ENCODE measurements around the gene SSBP3.

The SSBP3 gene

DNA sequence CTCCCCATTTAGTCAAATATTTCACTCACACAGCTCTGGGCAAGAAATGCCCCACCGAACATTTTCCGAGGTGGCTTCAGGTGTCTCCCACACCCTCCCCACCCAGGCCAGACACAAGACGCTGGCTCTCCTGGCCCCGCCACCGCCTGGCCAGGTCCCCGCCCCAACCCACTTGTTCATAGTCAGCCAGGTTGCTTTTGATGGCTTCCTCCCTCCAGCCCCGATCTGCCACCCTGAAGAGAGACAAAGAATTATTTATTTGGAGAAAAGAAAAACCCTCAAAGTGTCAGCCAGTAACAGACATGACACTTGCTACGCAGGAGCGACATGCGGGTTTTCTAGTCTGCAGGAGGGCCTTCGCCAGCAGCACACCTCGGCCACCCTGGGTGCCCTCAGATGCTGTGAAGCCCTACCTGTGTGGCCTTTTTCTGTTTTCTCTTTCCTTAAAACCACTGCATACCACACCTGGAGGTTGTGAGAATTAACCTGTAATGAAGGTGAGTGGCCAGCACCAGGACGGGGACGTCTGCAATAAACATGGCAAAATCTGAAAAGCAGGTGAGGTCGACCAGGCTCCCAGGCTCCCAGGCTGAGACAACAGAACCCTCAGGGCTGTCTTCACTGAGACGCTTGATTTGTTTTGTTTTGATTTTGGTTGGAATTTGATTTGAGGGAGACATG lies 27.2 kb downstream of the SSBP3 start (continued):
- TF ChIP-seq, protein P1, sequence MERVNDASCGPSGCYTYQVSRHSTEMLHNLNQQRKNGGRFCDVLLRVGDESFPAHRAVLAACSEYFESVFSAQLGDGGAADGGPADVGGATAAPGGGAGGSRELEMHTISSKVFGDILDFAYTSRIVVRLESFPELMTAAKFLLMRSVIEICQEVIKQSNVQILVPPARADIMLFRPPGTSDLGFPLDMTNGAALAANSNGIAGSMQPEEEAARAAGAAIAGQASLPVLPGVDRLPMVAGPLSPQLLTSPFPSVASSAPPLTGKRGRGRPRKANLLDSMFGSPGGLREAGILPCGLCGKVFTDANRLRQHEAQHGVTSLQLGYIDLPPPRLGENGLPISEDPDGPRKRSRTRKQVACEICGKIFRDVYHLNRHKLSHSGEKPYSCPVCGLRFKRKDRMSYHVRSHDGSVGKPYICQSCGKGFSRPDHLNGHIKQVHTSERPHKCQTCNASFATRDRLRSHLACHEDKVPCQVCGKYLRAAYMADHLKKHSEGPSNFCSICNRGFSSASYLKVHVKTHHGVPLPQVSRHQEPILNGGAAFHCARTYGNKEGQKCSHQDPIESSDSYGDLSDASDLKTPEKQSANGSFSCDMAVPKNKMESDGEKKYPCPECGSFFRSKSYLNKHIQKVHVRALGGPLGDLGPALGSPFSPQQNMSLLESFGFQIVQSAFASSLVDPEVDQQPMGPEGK (CRISPR knock-in tag; IDR thresholded peaks at IDR 0.05; ENCODE audit: borderline replicate concordance): no peak

DNA sequence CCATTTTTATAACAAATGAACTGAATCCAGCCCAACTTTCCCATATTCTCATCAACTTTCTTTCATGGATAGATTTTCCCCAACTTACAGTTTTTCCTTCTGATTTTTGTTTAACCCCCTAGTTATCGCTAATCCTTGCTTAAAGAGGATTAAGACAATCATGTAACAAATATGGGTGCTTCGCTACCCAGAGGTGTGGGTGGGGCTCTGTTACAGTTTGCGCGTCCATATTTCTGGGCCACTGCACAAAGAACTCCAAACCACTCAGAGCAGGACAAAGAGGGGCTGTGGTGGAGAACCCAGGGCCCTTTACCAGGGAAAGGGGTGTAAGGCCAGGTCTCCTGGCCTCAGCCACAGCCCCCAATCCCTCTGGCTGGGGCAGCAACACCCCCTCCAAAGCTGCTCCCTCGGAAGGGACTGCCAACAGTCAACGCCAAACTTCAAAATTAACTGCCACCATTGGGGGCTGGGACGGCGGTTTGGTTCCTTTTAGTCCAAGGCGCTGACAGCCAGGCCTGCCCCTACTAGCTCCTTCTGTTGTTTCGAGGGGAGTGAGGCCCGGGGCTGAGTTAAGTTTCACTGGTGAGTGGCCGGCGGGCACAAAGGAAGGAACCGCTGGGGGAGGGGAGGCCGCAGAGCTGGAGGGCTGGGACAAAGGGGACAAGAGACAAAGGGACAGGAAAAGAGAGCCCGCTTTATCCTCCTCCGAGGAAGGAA lies 27.9 kb downstream of the SSBP3 start:
- TF ChIP-seq SNAI2 (CRISPR knock-in tag; IDR thresholded peaks at IDR 0.05) (no peak), PPARA (CRISPR knock-in tag; IDR thresholded peaks at IDR 0.05; ENCODE audit: borderline replicate concordance) (no peak), ESRRG (CRISPR knock-in tag; IDR thresholded peaks at IDR 0.05) (no peak), ZNF70 (CRISPR knock-in tag; IDR thresholded peaks at IDR 0.05) (no peak), GLIS3 (CRISPR knock-in tag; IDR thresholded peaks at IDR 0.05) (no peak), ZFP30 (CRISPR knock-in tag; IDR thresholded peaks at IDR 0.05) (no peak), ZNF565 (CRISPR knock-in tag; conservative IDR thresholded peaks at IDR 0.05; ENCODE audit: low read depth) (no peak), ZNF8 (CRISPR knock-in tag; IDR thresholded peaks at IDR 0.05) (no peak), CSDC2 (CRISPR knock-in tag; IDR thresholded peaks at IDR 0.05) (no peak), ISL1 (CRISPR knock-in tag; IDR thresholded peaks at IDR 0.05) (no peak), RARB (CRISPR knock-in tag; IDR thresholded peaks at IDR 0.05) (no peak)
- TF ChIP-seq, protein P2, sequence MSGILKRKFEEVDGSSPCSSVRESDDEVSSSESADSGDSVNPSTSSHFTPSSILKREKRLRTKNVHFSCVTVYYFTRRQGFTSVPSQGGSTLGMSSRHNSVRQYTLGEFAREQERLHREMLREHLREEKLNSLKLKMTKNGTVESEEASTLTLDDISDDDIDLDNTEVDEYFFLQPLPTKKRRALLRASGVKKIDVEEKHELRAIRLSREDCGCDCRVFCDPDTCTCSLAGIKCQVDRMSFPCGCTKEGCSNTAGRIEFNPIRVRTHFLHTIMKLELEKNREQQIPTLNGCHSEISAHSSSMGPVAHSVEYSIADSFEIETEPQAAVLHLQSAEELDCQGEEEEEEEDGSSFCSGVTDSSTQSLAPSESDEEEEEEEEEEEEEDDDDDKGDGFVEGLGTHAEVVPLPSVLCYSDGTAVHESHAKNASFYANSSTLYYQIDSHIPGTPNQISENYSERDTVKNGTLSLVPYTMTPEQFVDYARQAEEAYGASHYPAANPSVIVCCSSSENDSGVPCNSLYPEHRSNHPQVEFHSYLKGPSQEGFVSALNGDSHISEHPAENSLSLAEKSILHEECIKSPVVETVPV (CRISPR knock-in tag; IDR thresholded peaks at IDR 0.05): no peak
- TF ChIP-seq, protein P3, sequence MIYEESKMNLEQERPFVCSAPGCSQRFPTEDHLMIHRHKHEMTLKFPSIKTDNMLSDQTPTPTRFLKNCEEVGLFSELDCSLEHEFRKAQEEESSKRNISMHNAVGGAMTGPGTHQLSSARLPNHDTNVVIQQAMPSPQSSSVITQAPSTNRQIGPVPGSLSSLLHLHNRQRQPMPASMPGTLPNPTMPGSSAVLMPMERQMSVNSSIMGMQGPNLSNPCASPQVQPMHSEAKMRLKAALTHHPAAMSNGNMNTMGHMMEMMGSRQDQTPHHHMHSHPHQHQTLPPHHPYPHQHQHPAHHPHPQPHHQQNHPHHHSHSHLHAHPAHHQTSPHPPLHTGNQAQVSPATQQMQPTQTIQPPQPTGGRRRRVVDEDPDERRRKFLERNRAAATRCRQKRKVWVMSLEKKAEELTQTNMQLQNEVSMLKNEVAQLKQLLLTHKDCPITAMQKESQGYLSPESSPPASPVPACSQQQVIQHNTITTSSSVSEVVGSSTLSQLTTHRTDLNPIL (CRISPR knock-in tag; IDR thresholded peaks at IDR 0.05; ENCODE audit: low read depth): no peak
- TF ChIP-seq, protein P4, sequence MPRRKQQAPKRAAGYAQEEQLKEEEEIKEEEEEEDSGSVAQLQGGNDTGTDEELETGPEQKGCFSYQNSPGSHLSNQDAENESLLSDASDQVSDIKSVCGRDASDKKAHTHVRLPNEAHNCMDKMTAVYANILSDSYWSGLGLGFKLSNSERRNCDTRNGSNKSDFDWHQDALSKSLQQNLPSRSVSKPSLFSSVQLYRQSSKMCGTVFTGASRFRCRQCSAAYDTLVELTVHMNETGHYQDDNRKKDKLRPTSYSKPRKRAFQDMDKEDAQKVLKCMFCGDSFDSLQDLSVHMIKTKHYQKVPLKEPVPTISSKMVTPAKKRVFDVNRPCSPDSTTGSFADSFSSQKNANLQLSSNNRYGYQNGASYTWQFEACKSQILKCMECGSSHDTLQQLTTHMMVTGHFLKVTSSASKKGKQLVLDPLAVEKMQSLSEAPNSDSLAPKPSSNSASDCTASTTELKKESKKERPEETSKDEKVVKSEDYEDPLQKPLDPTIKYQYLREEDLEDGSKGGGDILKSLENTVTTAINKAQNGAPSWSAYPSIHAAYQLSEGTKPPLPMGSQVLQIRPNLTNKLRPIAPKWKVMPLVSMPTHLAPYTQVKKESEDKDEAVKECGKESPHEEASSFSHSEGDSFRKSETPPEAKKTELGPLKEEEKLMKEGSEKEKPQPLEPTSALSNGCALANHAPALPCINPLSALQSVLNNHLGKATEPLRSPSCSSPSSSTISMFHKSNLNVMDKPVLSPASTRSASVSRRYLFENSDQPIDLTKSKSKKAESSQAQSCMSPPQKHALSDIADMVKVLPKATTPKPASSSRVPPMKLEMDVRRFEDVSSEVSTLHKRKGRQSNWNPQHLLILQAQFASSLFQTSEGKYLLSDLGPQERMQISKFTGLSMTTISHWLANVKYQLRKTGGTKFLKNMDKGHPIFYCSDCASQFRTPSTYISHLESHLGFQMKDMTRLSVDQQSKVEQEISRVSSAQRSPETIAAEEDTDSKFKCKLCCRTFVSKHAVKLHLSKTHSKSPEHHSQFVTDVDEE (CRISPR knock-in tag; IDR thresholded peaks at IDR 0.05): no peak
- no peak for ATAC-seq

DNA sequence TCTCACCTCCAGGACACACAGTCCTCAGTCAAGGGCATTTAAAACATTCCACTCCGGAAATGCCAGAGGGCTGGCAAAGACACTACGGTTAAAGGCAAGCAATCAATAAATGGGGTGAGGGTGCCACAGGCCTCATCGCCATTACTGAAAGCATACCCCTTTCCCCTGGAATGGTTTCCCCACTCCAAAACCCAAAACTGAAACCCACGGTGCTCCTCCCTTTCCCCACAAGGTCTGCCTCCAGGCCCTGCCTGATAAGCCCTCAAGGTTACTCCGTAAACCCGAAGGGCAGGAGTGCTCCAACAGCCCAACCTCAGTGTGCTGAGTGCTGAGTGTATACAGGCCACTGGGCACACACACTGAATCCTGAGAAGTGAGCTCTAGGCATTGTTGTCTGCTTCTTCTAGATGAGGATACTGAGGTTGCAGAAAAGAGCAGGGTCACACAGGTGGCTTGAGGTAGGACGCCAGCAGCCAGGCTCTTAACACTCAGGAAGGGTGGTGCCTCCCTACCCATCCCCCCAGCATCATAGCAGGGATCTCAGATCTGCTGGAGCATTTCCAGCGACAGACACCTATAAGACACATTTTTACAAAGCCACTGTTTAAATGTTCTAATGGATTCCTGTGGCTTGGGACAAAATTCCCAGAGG lies 29.0 kb downstream of the SSBP3 start:
- ATAC-seq: no peak; the same call in 2 of the 3 replicates

More for the DNA sequence above, 29.0 kb downstream of the SSBP3 start:
- no peak for TF ChIP-seq ESRRG (CRISPR knock-in tag; IDR thresholded peaks at IDR 0.05)
- TF ChIP-seq, protein P1 (CRISPR knock-in tag; IDR thresholded peaks at IDR 0.05; ENCODE audit: borderline replicate concordance): no peak
- TF ChIP-seq, protein P2 (CRISPR knock-in tag; IDR thresholded peaks at IDR 0.05): no peak
- TF ChIP-seq, protein P4 (CRISPR knock-in tag; IDR thresholded peaks at IDR 0.05): no peak

Data from SK-N-SH treated with all-trans-retinoic acid at 6 μM for 48 hours (cell line).